ENCODE data around the gene TNIK.

TNIK gene

GRCh38 chr3:171281256-171281992 lies 178.8 kb downstream of the TNIK start:
- TF ChIP-seq, protein P1, sequence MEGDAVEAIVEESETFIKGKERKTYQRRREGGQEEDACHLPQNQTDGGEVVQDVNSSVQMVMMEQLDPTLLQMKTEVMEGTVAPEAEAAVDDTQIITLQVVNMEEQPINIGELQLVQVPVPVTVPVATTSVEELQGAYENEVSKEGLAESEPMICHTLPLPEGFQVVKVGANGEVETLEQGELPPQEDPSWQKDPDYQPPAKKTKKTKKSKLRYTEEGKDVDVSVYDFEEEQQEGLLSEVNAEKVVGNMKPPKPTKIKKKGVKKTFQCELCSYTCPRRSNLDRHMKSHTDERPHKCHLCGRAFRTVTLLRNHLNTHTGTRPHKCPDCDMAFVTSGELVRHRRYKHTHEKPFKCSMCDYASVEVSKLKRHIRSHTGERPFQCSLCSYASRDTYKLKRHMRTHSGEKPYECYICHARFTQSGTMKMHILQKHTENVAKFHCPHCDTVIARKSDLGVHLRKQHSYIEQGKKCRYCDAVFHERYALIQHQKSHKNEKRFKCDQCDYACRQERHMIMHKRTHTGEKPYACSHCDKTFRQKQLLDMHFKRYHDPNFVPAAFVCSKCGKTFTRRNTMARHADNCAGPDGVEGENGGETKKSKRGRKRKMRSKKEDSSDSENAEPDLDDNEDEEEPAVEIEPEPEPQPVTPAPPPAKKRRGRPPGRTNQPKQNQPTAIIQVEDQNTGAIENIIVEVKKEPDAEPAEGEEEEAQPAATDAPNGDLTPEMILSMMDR (IDR thresholded peaks at IDR 0.05; ENCODE audit: borderline replicate concordance, control extremely low read depth, extremely low read depth, insufficient read depth, missing control alignments), result no peak
- in situ Hi-C loops (cut with MboI; ENCODE audit: low sequenced_read_pairs, unreplicated experiment), result no loop called here

DNA sequence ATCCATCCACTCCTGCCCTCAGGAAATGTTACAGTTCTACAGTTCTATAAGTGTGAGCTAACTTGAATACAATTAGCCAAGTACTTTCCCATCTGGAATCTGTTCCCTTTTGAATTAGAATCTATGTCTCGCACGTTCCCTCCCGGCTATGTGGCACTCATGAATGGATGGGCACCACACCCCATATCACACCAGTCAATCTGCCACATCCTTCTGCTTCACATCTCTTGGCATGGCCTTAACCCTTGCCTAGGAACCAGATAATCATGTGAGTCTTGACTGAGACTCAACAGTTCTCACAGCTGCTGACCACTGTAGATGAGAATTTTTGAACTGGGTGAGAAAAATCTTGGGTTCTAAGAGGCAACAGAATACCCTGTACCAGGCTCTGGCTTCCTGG lies 180.2 kb downstream of the TNIK start:
- no peak for DNase-seq (ENCODE audit: low spot score)
- TF ChIP-seq, protein P1 (IDR thresholded peaks at IDR 0.05; ENCODE audit: borderline replicate concordance, control extremely low read depth, extremely low read depth, insufficient read depth, missing control alignments), result no peak
- in situ Hi-C loops (cut with MboI; ENCODE audit: low sequenced_read_pairs, unreplicated experiment), result no loop called here

More at GRCh38 chr3:171281256-171281992, 178.8 kb downstream of the TNIK start:
- DNase-seq (ENCODE audit: low spot score), result no peak

- TF ChIP-seq, protein P1 (IDR thresholded peaks at IDR 0.05; ENCODE audit: borderline replicate concordance, control extremely low read depth, extremely low read depth, insufficient read depth, missing control alignments), result no peak
- in situ Hi-C loops (cut with MboI; ENCODE audit: low sequenced_read_pairs, unreplicated experiment), result no loop called here
Observed at GRCh38 chr3:171278299-171278590, 182.0 kb downstream of the TNIK start.

GRCh38 chr3:171277456-171278298 lies 182.5 kb downstream of the TNIK start:
- in situ Hi-C loops (cut with MboI; ENCODE audit: low sequenced_read_pairs, unreplicated experiment), result no loop called here
- TF ChIP-seq, protein P1 (IDR thresholded peaks at IDR 0.05; ENCODE audit: borderline replicate concordance, control extremely low read depth, extremely low read depth, insufficient read depth, missing control alignments), result no peak

More at GRCh38 chr3:171278299-171278590, 182.0 kb downstream of the TNIK start:
- DNase-seq (ENCODE audit: low spot score), result no peak

DNA sequence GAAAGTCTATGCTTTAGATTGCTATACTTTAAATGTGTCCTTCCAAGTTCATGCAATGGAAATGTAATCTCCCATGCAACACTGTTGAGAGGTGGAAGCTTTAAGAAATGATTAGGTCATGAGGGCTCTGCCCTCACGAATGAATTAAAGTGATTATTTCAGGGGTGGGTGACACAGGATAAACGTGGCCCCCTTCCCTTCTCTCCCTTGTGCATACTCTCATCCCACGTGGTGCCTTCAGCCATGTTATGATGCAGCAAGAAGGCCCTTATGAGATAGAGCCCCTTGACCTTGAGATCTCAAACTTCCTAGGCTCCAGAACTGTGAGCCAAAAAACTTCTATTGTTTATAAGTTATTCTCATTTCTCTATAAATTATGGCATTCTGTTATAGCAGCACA lies 183.3 kb downstream of the TNIK start:
- no peak for DNase-seq (ENCODE audit: low spot score)
- TF ChIP-seq, protein P1 (IDR thresholded peaks at IDR 0.05; ENCODE audit: borderline replicate concordance, control extremely low read depth, extremely low read depth, insufficient read depth, missing control alignments), result no peak
- in situ Hi-C loops (cut with MboI; ENCODE audit: low sequenced_read_pairs, unreplicated experiment), result no loop called here

More at GRCh38 chr3:171277456-171278298, 182.5 kb downstream of the TNIK start:
- no peak for DNase-seq (ENCODE audit: low spot score)

GRCh38 chr3:171274222-171274621 lies 186.0 kb downstream of the TNIK start:
- DNase-seq (ENCODE audit: low spot score), result no peak
- in situ Hi-C loops (cut with MboI; ENCODE audit: low sequenced_read_pairs, unreplicated experiment), result no loop called here
- TF ChIP-seq, protein P1 (IDR thresholded peaks at IDR 0.05; ENCODE audit: borderline replicate concordance, control extremely low read depth, extremely low read depth, insufficient read depth, missing control alignments), result no peak

Measured in GM13976 (cell line).